ENCODE results near the gene NQO2.

GRCh38 chr6:3036861-3037637 is 37.4 kb downstream of the NQO2 start:
- TF ChIP-seq FOXK2 (IDR thresholded peaks at IDR 0.05) (no peak), ARNT (IDR thresholded peaks at IDR 0.05) (no peak), ZNF384 (IDR thresholded peaks at IDR 0.05) (no peak), ELF4 (IDR thresholded peaks at IDR 0.05) (no peak), LEF1 (IDR thresholded peaks at IDR 0.05; ENCODE audit: borderline replicate concordance) (no peak), BHLHE40 (IDR thresholded peaks at IDR 0.05; ENCODE audit: borderline replicate concordance) (no peak), NFRKB (IDR thresholded peaks at IDR 0.05) (no peak), SP1 (IDR thresholded peaks at IDR 0.05) (no peak), FOXA1 (IDR thresholded peaks at IDR 0.05) (no peak), L3MBTL2 (conservative IDR thresholded peaks at IDR 0.05) (no peak), SUZ12 (IDR thresholded peaks at IDR 0.05) (no peak), FOXM1 (IDR thresholded peaks at IDR 0.05; ENCODE audit: borderline replicate concordance) (no peak)
- TF ChIP-seq, protein P1, sequence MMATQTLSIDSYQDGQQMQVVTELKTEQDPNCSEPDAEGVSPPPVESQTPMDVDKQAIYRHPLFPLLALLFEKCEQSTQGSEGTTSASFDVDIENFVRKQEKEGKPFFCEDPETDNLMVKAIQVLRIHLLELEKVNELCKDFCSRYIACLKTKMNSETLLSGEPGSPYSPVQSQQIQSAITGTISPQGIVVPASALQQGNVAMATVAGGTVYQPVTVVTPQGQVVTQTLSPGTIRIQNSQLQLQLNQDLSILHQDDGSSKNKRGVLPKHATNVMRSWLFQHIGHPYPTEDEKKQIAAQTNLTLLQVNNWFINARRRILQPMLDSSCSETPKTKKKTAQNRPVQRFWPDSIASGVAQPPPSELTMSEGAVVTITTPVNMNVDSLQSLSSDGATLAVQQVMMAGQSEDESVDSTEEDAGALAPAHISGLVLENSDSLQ (IDR thresholded peaks at IDR 0.05), result no peak
